ENCODE results near the gene ZNF846. TPM values are rescaled to one million over a fixed set of nuclear protein-coding genes. Genes with fewer than 3 reads are reported as not detected.
A peak's percentile ranks its signal among the peaks of the same experiment; 100 is the strongest.

Gene ZNF846
- total and polyA plus RNA-seq, 9 of the 15 experiments (the other 6 are each of a cell fraction or from before 2014, with no cell fraction given), result 4.1 to 8.7 (median 7.8) TPM

- TF ChIP-seq ZNF23 (CRISPR knock-in tag; IDR thresholded peaks at IDR 0.05), result no peak
- TF ChIP-seq RBM14 (IDR thresholded peaks at IDR 0.05; ENCODE audit: borderline replicate concordance, insufficient read depth, low read depth, low read length), result no peak
- no peak for TF ChIP-seq HBP1 (CRISPR knock-in tag; IDR thresholded peaks at IDR 0.05)
- no peak for TF ChIP-seq RFX7 (CRISPR knock-in tag; IDR thresholded peaks at IDR 0.05)
- TF ChIP-seq ZBTB8A (IDR thresholded peaks at IDR 0.05; ENCODE audit: partially characterized antibody), result no peak
- TF ChIP-seq, protein P1, sequence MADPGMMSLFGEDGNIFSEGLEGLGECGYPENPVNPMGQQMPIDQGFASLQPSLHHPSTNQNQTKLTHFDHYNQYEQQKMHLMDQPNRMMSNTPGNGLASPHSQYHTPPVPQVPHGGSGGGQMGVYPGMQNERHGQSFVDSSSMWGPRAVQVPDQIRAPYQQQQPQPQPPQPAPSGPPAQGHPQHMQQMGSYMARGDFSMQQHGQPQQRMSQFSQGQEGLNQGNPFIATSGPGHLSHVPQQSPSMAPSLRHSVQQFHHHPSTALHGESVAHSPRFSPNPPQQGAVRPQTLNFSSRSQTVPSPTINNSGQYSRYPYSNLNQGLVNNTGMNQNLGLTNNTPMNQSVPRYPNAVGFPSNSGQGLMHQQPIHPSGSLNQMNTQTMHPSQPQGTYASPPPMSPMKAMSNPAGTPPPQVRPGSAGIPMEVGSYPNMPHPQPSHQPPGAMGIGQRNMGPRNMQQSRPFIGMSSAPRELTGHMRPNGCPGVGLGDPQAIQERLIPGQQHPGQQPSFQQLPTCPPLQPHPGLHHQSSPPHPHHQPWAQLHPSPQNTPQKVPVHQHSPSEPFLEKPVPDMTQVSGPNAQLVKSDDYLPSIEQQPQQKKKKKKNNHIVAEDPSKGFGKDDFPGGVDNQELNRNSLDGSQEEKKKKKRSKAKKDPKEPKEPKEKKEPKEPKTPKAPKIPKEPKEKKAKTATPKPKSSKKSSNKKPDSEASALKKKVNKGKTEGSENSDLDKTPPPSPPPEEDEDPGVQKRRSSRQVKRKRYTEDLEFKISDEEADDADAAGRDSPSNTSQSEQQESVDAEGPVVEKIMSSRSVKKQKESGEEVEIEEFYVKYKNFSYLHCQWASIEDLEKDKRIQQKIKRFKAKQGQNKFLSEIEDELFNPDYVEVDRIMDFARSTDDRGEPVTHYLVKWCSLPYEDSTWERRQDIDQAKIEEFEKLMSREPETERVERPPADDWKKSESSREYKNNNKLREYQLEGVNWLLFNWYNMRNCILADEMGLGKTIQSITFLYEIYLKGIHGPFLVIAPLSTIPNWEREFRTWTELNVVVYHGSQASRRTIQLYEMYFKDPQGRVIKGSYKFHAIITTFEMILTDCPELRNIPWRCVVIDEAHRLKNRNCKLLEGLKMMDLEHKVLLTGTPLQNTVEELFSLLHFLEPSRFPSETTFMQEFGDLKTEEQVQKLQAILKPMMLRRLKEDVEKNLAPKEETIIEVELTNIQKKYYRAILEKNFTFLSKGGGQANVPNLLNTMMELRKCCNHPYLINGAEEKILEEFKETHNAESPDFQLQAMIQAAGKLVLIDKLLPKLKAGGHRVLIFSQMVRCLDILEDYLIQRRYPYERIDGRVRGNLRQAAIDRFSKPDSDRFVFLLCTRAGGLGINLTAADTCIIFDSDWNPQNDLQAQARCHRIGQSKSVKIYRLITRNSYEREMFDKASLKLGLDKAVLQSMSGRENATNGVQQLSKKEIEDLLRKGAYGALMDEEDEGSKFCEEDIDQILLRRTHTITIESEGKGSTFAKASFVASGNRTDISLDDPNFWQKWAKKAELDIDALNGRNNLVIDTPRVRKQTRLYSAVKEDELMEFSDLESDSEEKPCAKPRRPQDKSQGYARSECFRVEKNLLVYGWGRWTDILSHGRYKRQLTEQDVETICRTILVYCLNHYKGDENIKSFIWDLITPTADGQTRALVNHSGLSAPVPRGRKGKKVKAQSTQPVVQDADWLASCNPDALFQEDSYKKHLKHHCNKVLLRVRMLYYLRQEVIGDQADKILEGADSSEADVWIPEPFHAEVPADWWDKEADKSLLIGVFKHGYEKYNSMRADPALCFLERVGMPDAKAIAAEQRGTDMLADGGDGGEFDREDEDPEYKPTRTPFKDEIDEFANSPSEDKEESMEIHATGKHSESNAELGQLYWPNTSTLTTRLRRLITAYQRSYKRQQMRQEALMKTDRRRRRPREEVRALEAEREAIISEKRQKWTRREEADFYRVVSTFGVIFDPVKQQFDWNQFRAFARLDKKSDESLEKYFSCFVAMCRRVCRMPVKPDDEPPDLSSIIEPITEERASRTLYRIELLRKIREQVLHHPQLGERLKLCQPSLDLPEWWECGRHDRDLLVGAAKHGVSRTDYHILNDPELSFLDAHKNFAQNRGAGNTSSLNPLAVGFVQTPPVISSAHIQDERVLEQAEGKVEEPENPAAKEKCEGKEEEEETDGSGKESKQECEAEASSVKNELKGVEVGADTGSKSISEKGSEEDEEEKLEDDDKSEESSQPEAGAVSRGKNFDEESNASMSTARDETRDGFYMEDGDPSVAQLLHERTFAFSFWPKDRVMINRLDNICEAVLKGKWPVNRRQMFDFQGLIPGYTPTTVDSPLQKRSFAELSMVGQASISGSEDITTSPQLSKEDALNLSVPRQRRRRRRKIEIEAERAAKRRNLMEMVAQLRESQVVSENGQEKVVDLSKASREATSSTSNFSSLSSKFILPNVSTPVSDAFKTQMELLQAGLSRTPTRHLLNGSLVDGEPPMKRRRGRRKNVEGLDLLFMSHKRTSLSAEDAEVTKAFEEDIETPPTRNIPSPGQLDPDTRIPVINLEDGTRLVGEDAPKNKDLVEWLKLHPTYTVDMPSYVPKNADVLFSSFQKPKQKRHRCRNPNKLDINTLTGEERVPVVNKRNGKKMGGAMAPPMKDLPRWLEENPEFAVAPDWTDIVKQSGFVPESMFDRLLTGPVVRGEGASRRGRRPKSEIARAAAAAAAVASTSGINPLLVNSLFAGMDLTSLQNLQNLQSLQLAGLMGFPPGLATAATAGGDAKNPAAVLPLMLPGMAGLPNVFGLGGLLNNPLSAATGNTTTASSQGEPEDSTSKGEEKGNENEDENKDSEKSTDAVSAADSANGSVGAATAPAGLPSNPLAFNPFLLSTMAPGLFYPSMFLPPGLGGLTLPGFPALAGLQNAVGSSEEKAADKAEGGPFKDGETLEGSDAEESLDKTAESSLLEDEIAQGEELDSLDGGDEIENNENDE (IDR thresholded peaks at IDR 0.05; ENCODE audit: low read depth, low read length), result no peak
- TF ChIP-seq SMARCB1 (IDR thresholded peaks at IDR 0.05; ENCODE audit: insufficient read length, low read depth), result no peak
- peak; percentile 17 to 32; a peak in 1 of 4 replicates for TF ChIP-seq KDM1A (IDR thresholded peaks at IDR 0.05)
- TF ChIP-seq ETS2 (tag; IDR thresholded peaks at IDR 0.05; ENCODE audit: borderline replicate concordance, poor library complexity, severe bottlenecking), result no peak
- TF ChIP-seq CBFA2T2 (conservative IDR thresholded peaks at IDR 0.05), result no peak
Measured at GRCh38 chr19:9711815-9712214, 56.7 kb downstream of the ZNF846 start (continued).

Data from K562 (cell line).